ENCODE data around the gene QSOX2.

- TF ChIP-seq CTCF (IDR thresholded peaks at IDR 0.05) (no peak), POLR2A (IDR thresholded peaks at IDR 0.05) (no peak)
These were observed 12.6 kb downstream of the QSOX2 start for GRCh38 chr9:136232969-136233368.

Measured in right lobe of liver (tissue), 4 donors.